Right forelimb (tissue), 1 donor: ENCODE measurements around the gene NR4A3.

Experiments used
- DNase-seq: peaks from one replicate; pipeline ENCODE4 v3.0.0-alpha.2; 2018

Gene NR4A3

DNA sequence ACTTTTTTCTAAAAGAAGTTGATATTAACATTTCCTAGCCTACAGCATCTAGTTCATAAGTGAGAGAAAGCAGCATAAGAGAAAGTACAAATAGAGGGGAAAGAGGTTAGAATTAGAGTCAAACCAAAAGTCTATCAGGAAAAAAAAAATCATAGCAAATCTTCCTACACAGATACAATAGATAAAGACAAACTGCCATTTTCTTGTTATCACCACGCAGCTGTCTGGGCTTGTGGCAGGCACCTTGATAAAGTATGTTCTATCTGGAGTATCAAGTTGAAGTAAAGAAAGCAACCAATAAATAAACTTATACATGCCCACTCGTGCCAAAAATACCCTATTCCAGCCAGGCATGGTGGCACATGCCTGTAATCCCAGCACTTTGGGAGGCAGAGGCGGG is 5.3 kb upstream of the NR4A3 start:
- no peak for DNase-seq

DNA sequence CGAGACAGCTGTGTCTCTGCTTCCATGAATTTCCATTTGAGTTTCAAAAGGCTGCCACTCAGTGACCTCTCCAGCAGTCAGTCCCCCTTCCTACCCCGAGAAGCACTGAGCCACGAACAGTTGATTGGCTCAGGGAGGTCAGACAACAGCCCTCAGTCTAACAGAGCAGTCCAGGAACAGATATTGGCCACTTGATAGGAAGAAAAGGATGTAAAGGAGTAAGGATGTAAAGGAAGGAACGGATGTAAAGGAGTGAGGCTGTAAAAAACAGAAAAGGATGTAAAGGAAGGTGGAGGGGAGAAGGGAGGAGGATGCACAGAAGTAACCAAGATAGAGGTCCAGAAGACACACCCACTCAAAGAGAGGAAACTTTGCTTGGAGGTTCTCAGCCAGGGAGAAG is 3.2 kb upstream of the NR4A3 start:
- no peak for DNase-seq

- DNase-seq = peak; percentile 88
Measured at GRCh38 chr9:99819123-99819855, 2.4 kb upstream of the NR4A3 start.

GRCh38 chr9:99819856-99820684 is 1.6 kb upstream of the NR4A3 start:
- DNase-seq = peak; percentile 98

DNA sequence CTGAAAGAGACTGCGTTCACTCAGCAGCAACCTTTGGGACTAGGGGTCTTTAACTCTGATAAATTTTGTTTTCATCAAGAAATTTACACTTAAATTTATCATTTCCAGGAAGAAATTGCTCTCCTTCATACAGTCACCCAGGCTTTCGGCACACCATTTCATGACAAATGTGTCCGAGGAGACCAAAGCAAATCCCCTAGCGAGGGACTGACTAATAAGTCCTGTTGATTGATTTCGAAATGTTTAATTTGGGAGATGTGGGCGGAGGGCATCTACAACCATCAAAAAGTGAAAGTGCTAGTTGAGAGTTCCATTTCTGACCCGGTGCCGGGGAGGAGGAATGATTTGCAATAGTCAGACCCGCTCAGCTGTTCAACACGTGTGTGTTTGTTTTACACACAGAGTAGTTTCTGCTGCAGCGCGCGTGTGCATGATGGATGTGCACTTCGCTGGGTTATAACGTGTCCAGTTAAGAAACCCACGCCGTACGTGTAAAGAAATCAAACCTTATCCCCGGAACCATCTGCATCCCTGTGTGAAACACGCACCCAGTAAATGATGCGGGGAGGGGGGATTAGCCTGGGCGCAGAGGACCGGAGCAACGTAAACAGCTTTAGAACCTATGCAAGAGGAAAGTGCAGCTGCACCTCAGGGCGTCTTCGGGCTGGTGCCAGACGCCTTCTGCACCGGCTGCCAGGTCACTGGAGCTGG is 845 bp upstream of the NR4A3 start:
- peak; percentile 82 for DNase-seq

DNA sequence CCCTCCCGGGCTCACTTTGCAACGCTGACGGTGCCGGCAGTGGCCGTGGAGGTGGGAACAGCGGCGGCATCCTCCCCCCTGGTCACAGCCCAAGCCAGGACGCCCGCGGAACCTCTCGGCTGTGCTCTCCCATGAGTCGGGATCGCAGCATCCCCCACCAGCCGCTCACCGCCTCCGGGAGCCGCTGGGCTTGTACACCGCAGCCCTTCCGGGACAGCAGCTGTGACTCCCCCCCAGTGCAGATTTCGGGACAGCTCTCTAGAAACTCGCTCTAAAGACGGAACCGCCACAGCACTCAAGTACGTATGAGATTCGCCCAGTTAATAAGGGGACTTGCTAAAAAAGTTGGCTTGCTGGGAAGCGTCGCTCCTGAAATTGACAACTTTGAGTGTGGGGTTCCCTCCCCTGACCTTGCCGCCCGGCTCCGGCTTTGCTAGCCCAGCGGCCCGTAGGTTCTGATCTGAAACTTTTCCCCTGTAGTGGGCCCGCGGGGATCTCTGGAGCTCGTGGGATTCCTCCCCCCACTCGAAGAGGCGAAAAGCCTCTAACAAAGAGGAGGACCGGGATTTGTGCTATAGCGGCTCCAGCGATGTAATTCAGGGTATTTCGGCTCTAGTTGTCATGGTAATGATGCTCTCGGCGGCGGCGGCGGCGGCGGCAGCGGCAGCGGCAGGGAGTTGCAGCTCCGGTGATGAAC is 572 bp downstream of the NR4A3 start:
- DNase-seq = peak; percentile 77

DNA sequence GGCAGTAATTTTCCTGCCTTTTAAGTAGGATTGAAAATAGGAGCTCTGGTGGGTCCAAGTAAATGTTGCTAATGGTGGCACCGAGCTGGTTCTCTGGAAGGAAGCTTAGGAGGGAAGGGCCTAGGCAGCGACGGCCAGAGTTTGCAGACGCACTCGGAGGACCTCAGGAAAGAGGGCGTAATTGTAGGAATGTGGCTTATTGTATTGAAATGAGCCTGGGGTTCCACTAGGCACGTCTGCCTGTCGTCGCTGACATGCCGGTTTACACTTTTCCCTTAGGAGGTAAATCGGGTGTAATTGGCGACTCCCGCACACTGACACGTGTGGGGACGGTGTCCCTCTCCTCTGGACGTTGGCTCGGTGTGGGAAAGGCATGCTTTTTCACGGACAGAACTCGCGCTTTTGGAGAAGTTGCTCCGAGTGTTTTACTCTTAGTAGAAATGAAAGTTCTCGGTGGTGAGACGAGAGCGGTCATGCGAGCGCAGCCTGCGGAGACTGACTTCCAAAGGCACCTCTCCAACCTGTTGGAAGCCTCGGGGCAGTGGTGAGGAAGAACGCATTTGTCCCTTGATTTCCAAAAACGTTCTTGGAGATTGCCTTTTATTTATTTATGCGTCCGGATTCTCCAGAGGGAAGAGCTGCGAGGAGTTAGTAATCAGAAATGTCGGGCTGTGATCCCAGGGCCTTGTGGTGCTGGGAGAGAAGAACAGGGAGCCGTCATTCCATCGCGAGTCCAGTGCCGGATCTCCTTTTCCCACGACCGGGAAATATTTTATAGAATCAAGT is 1.3 kb downstream of the NR4A3 start:
- peak; percentile 59 for DNase-seq

- peak; percentile 64 for DNase-seq
Measured at GRCh38 chr9:99823681-99824377, 2.1 kb downstream of the NR4A3 start.

DNA sequence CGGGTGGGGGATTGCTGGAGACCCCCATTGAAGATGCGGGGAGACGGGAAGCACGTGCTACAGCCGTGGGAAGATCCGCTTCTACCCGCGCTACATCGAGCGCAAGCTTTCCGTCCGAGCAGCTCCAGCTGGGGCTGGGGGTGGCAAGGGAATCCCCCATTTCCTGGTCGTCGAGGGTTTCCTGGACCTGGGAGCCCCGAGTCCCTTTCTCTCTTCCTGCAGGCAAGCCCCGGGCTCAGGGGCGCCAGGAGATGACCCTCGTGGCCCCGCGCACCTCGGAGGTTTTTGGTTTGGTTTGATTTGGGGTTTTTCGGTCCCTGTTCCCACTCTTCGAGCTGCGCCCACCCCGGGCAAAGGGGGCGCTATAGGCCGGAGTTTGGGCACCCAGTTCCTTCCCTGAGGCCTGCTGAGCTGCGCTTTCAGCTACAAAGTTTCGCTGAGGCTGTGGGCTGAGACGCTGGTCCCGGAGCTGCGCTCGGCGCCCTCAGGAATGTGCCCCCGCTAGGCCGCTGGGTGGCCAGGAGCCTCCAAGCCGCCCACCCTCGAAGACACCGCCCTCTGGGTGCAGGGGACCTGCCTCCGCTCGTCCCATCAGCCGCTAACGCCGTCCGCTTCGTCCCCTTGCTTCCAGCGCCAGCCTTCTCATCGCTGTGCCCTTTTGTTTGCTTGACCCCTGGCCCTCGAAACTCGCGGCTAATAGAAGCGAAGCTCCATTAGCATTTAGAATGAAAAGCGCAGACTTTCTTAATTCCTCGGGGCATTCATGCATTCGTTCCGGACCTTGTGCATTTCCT is 2.9 kb downstream of the NR4A3 start:
- DNase-seq = peak; percentile 65

DNA sequence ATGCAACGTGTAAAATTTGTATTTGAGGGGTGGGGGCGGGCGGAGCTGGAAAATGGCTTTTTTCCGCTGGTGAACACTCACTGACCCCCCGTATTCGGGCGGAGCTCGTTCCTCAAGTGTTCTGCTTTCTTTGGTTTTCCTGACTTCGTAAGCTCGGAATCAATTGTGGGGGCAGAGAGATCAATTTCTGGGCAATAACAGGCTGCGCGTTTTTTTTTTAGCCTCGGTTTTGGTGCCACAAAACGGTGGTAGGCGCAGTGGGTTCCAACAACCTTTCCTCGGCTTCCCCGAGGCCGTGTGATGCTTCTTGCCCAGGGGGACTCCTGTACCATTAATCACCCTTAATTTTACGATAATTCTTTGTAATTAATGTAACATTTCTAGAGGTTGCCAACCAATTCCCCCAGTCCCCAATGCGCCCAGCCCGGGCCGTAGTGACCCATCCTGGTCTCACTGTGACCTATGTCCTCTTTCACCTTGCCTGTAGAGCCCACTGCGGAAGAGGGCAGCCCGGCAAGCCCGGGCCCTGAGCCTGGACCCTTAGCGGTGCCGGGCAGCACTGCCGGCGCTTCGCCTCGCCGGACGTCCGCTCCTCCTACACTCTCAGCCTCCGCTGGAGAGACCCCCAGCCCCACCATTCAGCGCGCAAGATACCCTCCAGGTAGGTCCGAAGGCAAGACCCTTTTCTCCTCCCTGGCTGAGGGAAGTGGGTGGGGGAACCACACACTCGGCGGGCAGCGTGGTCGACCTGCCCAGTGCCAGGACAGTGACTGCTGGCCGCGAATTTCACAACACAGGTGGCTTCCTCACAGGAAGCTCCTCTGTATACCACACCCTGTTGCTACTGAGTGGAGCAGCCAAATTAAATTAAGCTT is 3.7 kb downstream of the NR4A3 start:
- DNase-seq = no peak

DNA sequence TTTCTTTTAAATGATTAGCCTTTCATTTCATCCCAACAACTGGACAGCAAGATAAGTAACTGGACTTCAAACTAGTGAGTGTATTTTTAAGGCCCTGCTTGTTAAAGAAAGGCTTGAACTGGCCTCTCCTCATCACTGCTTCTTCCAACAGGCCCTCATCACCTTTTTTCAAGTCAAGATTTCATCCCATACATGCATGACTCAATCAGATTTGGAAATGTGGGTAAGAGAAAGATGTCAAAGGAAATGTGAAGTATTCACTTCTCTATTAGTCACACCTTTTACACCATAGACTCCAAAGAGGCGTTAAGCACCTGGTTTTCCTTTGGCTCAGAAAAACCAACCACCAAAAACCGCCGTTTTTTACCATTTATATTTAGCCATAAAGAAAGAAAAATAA is 4.9 kb downstream of the NR4A3 start:
- no peak for DNase-seq

DNA sequence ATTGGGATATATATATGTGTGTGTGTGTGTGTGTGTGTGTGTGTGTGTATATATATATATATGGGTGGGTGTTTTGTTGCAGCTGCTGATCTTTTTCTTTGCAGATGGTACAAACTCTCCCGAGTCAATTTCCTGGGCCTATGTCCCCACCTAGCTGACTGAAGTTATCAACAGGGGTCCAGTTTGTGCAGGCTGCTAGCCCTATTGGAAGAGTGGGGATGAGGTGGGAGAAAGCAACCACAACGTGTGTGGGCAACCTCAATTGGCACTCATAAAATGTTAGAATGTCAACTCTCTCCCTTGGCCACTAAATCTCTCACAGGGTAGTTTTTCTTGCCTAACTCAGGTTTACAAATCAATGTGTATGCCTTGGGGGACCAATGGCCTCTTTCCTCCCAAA is 5.6 kb downstream of the NR4A3 start:
- no peak for DNase-seq

DNA sequence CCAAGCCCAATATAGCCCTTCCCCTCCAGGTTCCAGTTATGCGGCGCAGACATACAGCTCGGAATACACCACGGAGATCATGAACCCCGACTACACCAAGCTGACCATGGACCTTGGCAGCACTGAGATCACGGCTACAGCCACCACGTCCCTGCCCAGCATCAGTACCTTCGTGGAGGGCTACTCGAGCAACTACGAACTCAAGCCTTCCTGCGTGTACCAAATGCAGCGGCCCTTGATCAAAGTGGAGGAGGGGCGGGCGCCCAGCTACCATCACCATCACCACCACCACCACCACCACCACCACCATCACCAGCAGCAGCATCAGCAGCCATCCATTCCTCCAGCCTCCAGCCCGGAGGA is 6.3 kb downstream of the NR4A3 start:
- DNase-seq = no peak

GRCh38 chr9:99828417-99829176 is 6.9 kb downstream of the NR4A3 start:
- no peak for DNase-seq

- no peak for DNase-seq
Measured at GRCh38 chr9:99831857-99832557, 10.3 kb downstream of the NR4A3 start.

- no peak for DNase-seq
Measured at GRCh38 chr9:99832558-99832864, 10.8 kb downstream of the NR4A3 start.

DNA sequence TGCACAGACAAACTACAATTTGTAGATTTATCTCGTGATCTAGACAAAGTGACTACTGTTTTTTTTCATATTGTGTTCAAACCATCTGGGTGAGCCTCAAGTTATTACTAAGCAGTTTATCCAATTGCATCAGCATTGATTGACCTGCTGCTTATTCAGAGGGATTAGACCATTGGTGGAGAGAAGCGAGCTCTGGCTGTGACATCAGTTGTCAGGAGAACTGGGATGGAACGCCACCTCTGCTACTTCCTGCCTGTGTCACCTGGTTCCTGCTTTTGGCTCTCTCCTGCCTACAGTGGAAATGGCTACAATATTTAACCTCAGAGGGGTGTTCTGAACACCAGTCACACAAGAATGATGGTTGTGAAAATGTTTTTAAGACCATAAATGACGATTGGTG is 12.1 kb downstream of the NR4A3 start:
- DNase-seq = no peak

DNA sequence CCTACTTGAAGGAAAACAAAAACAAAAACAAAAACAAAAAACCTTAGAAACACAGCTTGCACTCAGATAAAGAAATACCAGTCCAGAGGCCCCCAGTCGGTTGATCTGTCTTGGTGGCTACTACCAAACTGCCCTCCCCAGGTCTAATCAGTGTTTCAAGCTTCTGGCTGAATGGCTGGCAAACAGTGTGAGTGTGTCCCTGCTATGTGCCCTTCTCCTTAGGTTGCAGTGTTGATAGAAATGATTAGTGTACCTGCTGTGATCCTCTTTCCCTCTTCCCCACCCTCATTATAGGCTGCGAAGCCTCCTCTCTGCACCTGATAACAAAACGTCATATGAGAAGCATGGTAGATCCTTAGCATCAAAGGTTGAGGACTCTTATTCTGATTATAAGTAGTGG is 12.8 kb downstream of the NR4A3 start:
- DNase-seq = no peak

DNA sequence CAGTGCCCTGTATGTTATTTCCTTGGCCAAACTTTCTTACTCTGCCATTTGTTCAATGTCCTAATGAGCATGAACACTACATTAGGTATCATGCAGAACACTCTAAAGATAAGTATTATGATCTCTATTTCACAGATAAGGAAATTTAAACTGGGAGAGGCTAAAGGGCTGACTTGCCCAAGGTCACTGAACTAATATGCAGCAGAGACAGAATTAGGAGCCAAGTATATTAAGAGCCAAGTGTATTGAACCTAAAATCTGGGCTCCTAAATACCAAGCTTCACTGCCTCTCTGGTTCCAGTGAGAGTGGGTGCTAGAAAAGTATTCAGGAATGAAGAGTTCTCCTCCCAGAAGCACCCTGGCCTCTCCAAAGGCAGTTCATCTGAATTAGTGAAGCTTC is 13.5 kb downstream of the NR4A3 start:
- DNase-seq = no peak
